H1 (cell line): ENCODE measurements around the gene FUBP3. TPM values are rescaled to one million over a fixed set of nuclear protein-coding genes. Genes with fewer than 3 reads are reported as not detected.
A peak's percentile ranks its signal among the peaks of the same experiment; 100 is the strongest.

Source experiments
- CTCF ChIA-PET: fragments of 300-600 bp; sonication (Branson Sonifier 250); formaldehyde crosslinking; loops from one replicate; lab custom pipeline; 2021; ENCODE audit not compliant: partially characterized antibody; lab: Charles Lee
- POLR2A ChIA-PET: fragments of 300-600 bp; sonication (Branson Sonifier 250); formaldehyde crosslinking; loops from one replicate; lab custom pipeline; 2021; ENCODE audit warnings: inconsistent platforms; ENCODE audit not compliant: partially characterized antibody; lab: Charles Lee
- DNase-seq, 2 experiments: peaks; one replicate each; pipeline versions ENCODE4 v3.0.0 to v3.0.0-alpha.2; 2010 to 2022; ENCODE audit warnings: low spot score in 2 of 2, low read depth in 1 of 2, mixed read lengths in 1 of 2
- FAIRE-seq: peaks from 2 replicates; lab custom pipeline; 2011; peaks lifted over from hg19 to GRCh38; lab: Jason Lieb, UNC
- H2AFZ ChIP-seq: 2 replicates; pipeline ENCODE4 v1.8.1; 2012; ENCODE audit warnings: low read length, inconsistent platforms
- H2AK5ac ChIP-seq: 2 replicates; pipeline ENCODE4 v1.6.1; 2013; ENCODE audit warnings: low read depth, low read length
- H2BK120ac ChIP-seq: replicated peaks from 2 replicates; pipeline ENCODE3; 2013; ENCODE audit warnings: low read depth, low read length, inconsistent platforms
- H2BK12ac ChIP-seq: 2 replicates; pipeline ENCODE4 v1.6.1; 2013; ENCODE audit warnings: low read depth, low read length
- H2BK15ac ChIP-seq: 2 replicates; pipeline ENCODE4 v1.6.1; 2013; ENCODE audit warnings: low read length
- H2BK20ac ChIP-seq: 2 replicates; pipeline ENCODE4 v1.6.1; 2013; ENCODE audit warnings: low read length
- H2BK5ac ChIP-seq: 2 replicates; pipeline ENCODE4 v1.6.1; 2013; ENCODE audit warnings: low read depth, low read length
- H3K14ac ChIP-seq: 2 replicates; pipeline ENCODE4 v1.6.1; 2013; ENCODE audit warnings: inconsistent platforms; ENCODE audit not compliant: insufficient read length
- H3K18ac ChIP-seq: 2 replicates; pipeline ENCODE4 v1.6.1; 2013; ENCODE audit warnings: low read length; ENCODE audit errors: extremely low read depth
- H3K23ac ChIP-seq: 2 replicates; pipeline ENCODE4 v1.6.1; 2013; ENCODE audit warnings: inconsistent platforms; ENCODE audit not compliant: insufficient read length
- H3K23me2 ChIP-seq: 2 replicates; pipeline ENCODE4 v1.6.1; 2013; ENCODE audit warnings: low read depth, low read length
- H3K27ac ChIP-seq: 2 replicates; pipeline ENCODE4 v1.6.1; 2011; ENCODE audit warnings: low read depth, low read length, inconsistent platforms
- H3K27me3 ChIP-seq, 4 experiments: replicated peaks in 1 of 4; 1 replicate in 1 of 4; 2 replicates in 3 of 4; pipeline versions ENCODE4 v1.6.1 to v1.8.1; 2011 to 2013; ENCODE audit warnings: low read length in 3 of 4, mild to moderate bottlenecking in 3 of 4, inconsistent platforms in 2 of 4, mixed read lengths in 2 of 4, moderate library complexity in 1 of 4; ENCODE audit not compliant: control insufficient read depth in 3 of 4, insufficient read depth in 3 of 4; ENCODE audit errors: extremely low read depth in 1 of 4
- H3K36me3 ChIP-seq, 4 experiments: 2 replicates each; pipeline versions ENCODE4 v1.6.1 to v1.8.1; 2011 to 2013; ENCODE audit warnings: mild to moderate bottlenecking in 4 of 4, low read length in 3 of 4, moderate library complexity in 2 of 4, control low read depth in 1 of 4, inconsistent platforms in 1 of 4; ENCODE audit not compliant: insufficient read depth in 4 of 4, control insufficient read depth in 2 of 4
- H3K4ac ChIP-seq: replicated peaks from 2 replicates; pipeline ENCODE3; 2013; ENCODE audit warnings: low read length, low read depth, mixed read lengths, inconsistent platforms; ENCODE audit not compliant: insufficient read length
- H3K4me1 ChIP-seq, 4 experiments: replicated peaks in 1 of 4; 1 replicate in 1 of 4; 2 replicates in 3 of 4; pipeline versions ENCODE4 v1.6.1 to v1.8.1; 2011 to 2013; ENCODE audit warnings: low read length in 3 of 4, inconsistent platforms in 2 of 4, mixed read lengths in 1 of 4; ENCODE audit not compliant: insufficient read depth in 4 of 4, control insufficient read depth in 3 of 4
- H3K4me2 ChIP-seq, 2 experiments: 2 replicates each; pipeline versions ENCODE4 v1.6.1 to v1.8.1; 2011 to 2013; ENCODE audit warnings: low read depth in 2 of 2, low read length in 2 of 2, control low read depth in 1 of 2, inconsistent platforms in 1 of 2, mild to moderate bottlenecking in 1 of 2; ENCODE audit not compliant: insufficient read depth in 1 of 2
- H3K4me3 ChIP-seq, 4 experiments: fragments of 200-600, 300-600 bp in 1 of 4; sonication (generic), shearing (Covaris generic), sonication (Bioruptor Twin) in 1 of 4; 2 replicates each; pipeline versions ENCODE4 v1.5.1 to v1.8.1; 2011 to 2016; ENCODE audit warnings: low read length in 4 of 4, low read depth in 3 of 4, control low read depth in 2 of 4, inconsistent platforms in 2 of 4, mild to moderate bottlenecking in 2 of 4, mixed read lengths in 1 of 4, moderate library complexity in 1 of 4; ENCODE audit not compliant: insufficient read depth in 2 of 4; ENCODE audit errors: extremely low read depth in 1 of 4
- H3K56ac ChIP-seq: replicated peaks from 2 replicates; pipeline ENCODE3; 2013; ENCODE audit warnings: low read depth, mild to moderate bottlenecking, mixed read lengths, low read length, inconsistent platforms; ENCODE audit not compliant: insufficient read length
- H3K79me1 ChIP-seq: 2 replicates; pipeline ENCODE4 v1.6.1; 2013; ENCODE audit warnings: low read depth, low read length, control low read depth
- H3K79me2 ChIP-seq, 2 experiments: 2 replicates each; pipeline versions ENCODE4 v1.6.1 to v1.8.1; 2012 to 2013; ENCODE audit warnings: low read length in 2 of 2, mild to moderate bottlenecking in 2 of 2, inconsistent platforms in 1 of 2; ENCODE audit not compliant: insufficient read depth in 2 of 2, control insufficient read depth in 1 of 2
- H3K9ac ChIP-seq, 4 experiments: replicated peaks in 1 of 4; 1 replicate in 1 of 4; 2 replicates in 3 of 4; pipeline versions ENCODE4 v1.6.1 to v1.8.1; 2011 to 2013; ENCODE audit warnings: low read depth in 3 of 4, low read length in 3 of 4, control low read depth in 2 of 4, mild to moderate bottlenecking in 2 of 4, moderate library complexity in 2 of 4, inconsistent platforms in 1 of 4; ENCODE audit errors: extremely low read depth in 1 of 4
- H3K9me3 ChIP-seq, 2 experiments: 2 replicates each; pipeline versions ENCODE4 v1.6.1 to v1.8.1; 2012 to 2013; ENCODE audit warnings: mild to moderate bottlenecking in 2 of 2, moderate library complexity in 2 of 2, control low read depth in 1 of 2, inconsistent platforms in 1 of 2, low read depth in 1 of 2, low read length in 1 of 2, mixed read lengths in 1 of 2; ENCODE audit not compliant: insufficient read depth in 2 of 2
- H4K20me1 ChIP-seq, 2 experiments: replicated peaks in 1 of 2; 2 replicates each; pipeline versions ENCODE3 to v1.8.1; 2011 to 2013; ENCODE audit warnings: inconsistent platforms in 2 of 2, low read length in 2 of 2, mild to moderate bottlenecking in 1 of 2; ENCODE audit not compliant: insufficient read depth in 2 of 2, control insufficient read depth in 1 of 2
- H4K5ac ChIP-seq: 2 replicates; pipeline ENCODE4 v1.6.1; 2013; ENCODE audit warnings: low read length, low read depth, mixed read lengths, inconsistent platforms; ENCODE audit not compliant: insufficient read length
- H4K8ac ChIP-seq: 2 replicates; pipeline ENCODE4 v1.8.0; 2013; ENCODE audit warnings: mild to moderate bottlenecking, moderate library complexity, low read length, inconsistent platforms; ENCODE audit not compliant: insufficient read depth; ENCODE audit errors: extremely low read depth
- H4K91ac ChIP-seq: replicated peaks from 2 replicates; pipeline ENCODE3; 2013; ENCODE audit warnings: low read length, mixed read lengths, inconsistent platforms; ENCODE audit not compliant: insufficient read length
- ATF2 ChIP-seq: IDR thresholded peaks from 2 replicates; pipeline ENCODE4 v1.6.1; 2012; ENCODE audit warnings: low read length, inconsistent platforms
- HDAC2 ChIP-seq, 2 experiments: fragments of 300-600 bp in 1 of 2; sonication (generic) in 1 of 2; IDR thresholded peaks; 2 replicates each; pipeline ENCODE4 v1.6.1; 2011 to 2012; ENCODE audit warnings: low read depth in 2 of 2, low read length in 2 of 2, mild to moderate bottlenecking in 2 of 2, moderate library complexity in 2 of 2, borderline replicate concordance in 1 of 2, inconsistent platforms in 1 of 2
- MAFK ChIP-seq: IDR thresholded peaks from 2 replicates; pipeline ENCODE4 v1.6.1; 2012; ENCODE audit warnings: low read depth, mild to moderate bottlenecking, improper control_type of control experiment, low read length
- PHF8 ChIP-seq: fragments of 200-600 bp; sonication (generic); conservative IDR thresholded peaks from 2 replicates; pipeline ENCODE4 v1.7.1; 2012; ENCODE audit warnings: low read depth, mild to moderate bottlenecking, inconsistent platforms, low read length, moderate library complexity
- RFX5 ChIP-seq: IDR thresholded peaks from 2 replicates; pipeline ENCODE4 v1.6.1; 2011; ENCODE audit warnings: low read depth, low read length, improper control_type of control experiment, borderline replicate concordance
- SAP30 ChIP-seq: fragments of 300-600 bp; sonication (generic); IDR thresholded peaks from 2 replicates; pipeline ENCODE4 v1.7.1; 2012; ENCODE audit warnings: low read length, moderate library complexity, mild to moderate bottlenecking, inconsistent platforms; ENCODE audit not compliant: insufficient read depth, insufficient replicate concordance
- WGBS, 2 experiments: shearing (Covaris generic) in 1 of 2; methylation state at CpG; one replicate each; pipeline versions ENCODE4 v1.1.6 to v1.1.7; 2013 to 2015; ENCODE audit warnings: low lambda C conversion rate in 2 of 2, mixed read lengths in 2 of 2, inconsistent platforms in 1 of 2, low coverage in 1 of 2, missing lambda C conversion rate in 1 of 2; ENCODE audit not compliant: insufficient replicate concordance in 2 of 2, insufficient coverage in 1 of 2, insufficient read length in 1 of 2; ENCODE audit errors: extremely low coverage in 1 of 2, missing lambda C conversion rate in 1 of 2; 5-methylcytosine and 5-hydroxymethylcytosine counted together
- polyA plus RNA-seq, 7 experiments: library from polyadenylated mRNA; depleted of rRNA in 3 of 7; stranded (reverse) in 5 of 7; unstranded in 2 of 7; fragments of >200 nt in 5 of 7; fragments of 200-250 nt in 2 of 7; gene quantifications; 1 replicate in 5 of 7; 2 replicates in 1 of 7; 4 replicates in 1 of 7; pipeline versions ENCODE4 v1.2.1 to v1.2.3, GENCODE V29; 2011 to 2013; ENCODE audit warnings: missing spikeins in 2 of 7, mixed read lengths in 2 of 7
- total RNA-seq: library from RNA; stranded (reverse); fragmentation: NEBNext Ultra II Directional; extraction: Animal tissue kit (Norgen Biotek cat#: 25700); gene quantifications from 2 replicates; pipeline ENCODE4 v1.2.1, GENCODE V29; 2021
- TF ChIP-seq, protein P1 (sequence below): IDR thresholded peaks from 2 replicates; pipeline ENCODE4 v1.6.1; 2011; ENCODE audit warnings: low read length, improper control_type of control experiment

FUBP3 gene
- total and polyA plus RNA-seq, 2 of the 8 experiments (the other 6 are each of a cell fraction or from before 2014, with no cell fraction given), result 23.7 to 76.4 TPM

DNA sequence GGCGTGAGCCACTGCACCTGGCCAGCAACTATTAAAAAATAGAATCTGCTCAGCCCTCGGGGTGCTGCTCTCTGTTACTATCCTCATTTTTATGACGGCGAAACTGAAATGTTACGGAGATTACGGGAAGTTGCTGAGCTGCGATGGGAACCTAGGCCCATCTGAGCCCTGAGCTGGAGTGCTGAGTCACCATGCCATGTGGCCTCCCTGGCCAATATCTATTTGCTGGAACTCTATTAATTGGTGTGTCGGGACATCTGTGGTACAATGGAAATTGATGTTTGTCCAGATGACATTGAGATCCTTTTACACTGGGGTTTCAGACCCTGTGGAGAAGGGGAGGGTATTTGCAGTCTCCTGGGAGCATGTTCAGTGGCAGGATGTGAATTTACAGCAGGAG is 93.1 kb downstream of the FUBP3 start:
- H3K9me3 ChIP-seq, result no peaks in the 10 kb centered on the region
- H4K8ac ChIP-seq, result no peak overlapping the region
- no peak overlapping the region for H2BK120ac ChIP-seq
- H3K36me3 ChIP-seq, result no peaks in the 10 kb centered on the region
- H2BK15ac ChIP-seq, result no peak overlapping the region
- ChIA-PET POLR2A (no interaction called here), CTCF (interaction anchor here (1.2 to 3.1 kb wide), 5 partner anchors 10 to 212 kb away, joined by 3 to 11 read pairs (median 9); no protein-coding TSS in a partner anchor)
- H3K9ac ChIP-seq, result no peak overlapping the region
- 90% methylated on average over 8 of the region's 8 CpGs; no CpG with 5 or more reads in 1 of the 2 experiments for WGBS, 2 experiments
- no peak overlapping the region for H2BK5ac ChIP-seq
- no peak overlapping the region for H3K18ac ChIP-seq
- TF ChIP-seq RFX5 (no peak), ATF2 (no peak), SAP30 (no peak), HDAC2 (IDR thresholded peaks at IDR 0.05; ENCODE audit: borderline replicate concordance in 1 of 2, low read depth in 2 of 2, low read length in 2 of 2) (no peak), MAFK (0 out of 2 replicates have a peak, but pooled peaks have one; percentile 29), PHF8 (no peak)
- TF ChIP-seq, protein P1, sequence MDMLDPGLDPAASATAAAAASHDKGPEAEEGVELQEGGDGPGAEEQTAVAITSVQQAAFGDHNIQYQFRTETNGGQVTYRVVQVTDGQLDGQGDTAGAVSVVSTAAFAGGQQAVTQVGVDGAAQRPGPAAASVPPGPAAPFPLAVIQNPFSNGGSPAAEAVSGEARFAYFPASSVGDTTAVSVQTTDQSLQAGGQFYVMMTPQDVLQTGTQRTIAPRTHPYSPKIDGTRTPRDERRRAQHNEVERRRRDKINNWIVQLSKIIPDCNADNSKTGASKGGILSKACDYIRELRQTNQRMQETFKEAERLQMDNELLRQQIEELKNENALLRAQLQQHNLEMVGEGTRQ, result no peak
- H3K56ac ChIP-seq, result no peak overlapping the region
- no peak overlapping the region for H3K4me2 ChIP-seq
- no peaks in the 10 kb centered on the region for H3K79me1 ChIP-seq
- no peaks in the 10 kb centered on the region for H3K23me2 ChIP-seq
- no peaks in the 10 kb centered on the region; a peak in 1 of 7 replicates for H3K4me1 ChIP-seq
- no peak overlapping the region for H4K91ac ChIP-seq
- H3K79me2 ChIP-seq, result no peaks in the 10 kb centered on the region
- no peak overlapping the region for H2BK20ac ChIP-seq
- FAIRE-seq (no peak), DNase-seq (no peak)
- H4K20me1 ChIP-seq, result peaks cover 2% of the 10 kb centered on the region in 2 experiments
- H4K5ac ChIP-seq, result no peak overlapping the region
- no peak overlapping the region for H2BK12ac ChIP-seq
- H3K4me3 ChIP-seq, result no peak overlapping the region
- H2AK5ac ChIP-seq, result no peak overlapping the region
- H3K27ac ChIP-seq, result no peak overlapping the region
- H3K27me3 ChIP-seq, result peaks cover 15 to 29% (median 23%) of the 10 kb centered on the region in 4 experiments
- H2AFZ ChIP-seq, result no peak overlapping the region
- no peak overlapping the region for H3K14ac ChIP-seq
- H3K4ac ChIP-seq, result no peak overlapping the region
- H3K23ac ChIP-seq, result no peak overlapping the region
